Smooth muscle cell of the brain vasculature (primary cell): ENCODE results near the gene SLC15A3.

ENCODE experiments used
- DNase-seq: peaks from one replicate; pipeline ENCODE4 v3.0.0-alpha.2; 2012; ENCODE audit warnings: low read depth, low spot score

Gene SLC15A3

GRCh38 chr11:60951904-60952741, at the start of gene SLC15A3:
Gene SLC15A3 (minus strand): TSS chr11:60952176. CDS start chr11:60951551, 625 bp downstream.
- DNase-seq: no peak

GRCh38 chr11:61000426-61000825, 48.5 kb upstream of the SLC15A3 start:
- DNase-seq: no peak

GRCh38 chr11:60996381-60997138, 44.6 kb upstream of the SLC15A3 start:
- DNase-seq: no peak

GRCh38 chr11:60995798-60996197, 43.8 kb upstream of the SLC15A3 start:
- no peak for DNase-seq

GRCh38 chr11:60994541-60995080, 42.6 kb upstream of the SLC15A3 start:
- no peak for DNase-seq

- no peak for DNase-seq
Measured at GRCh38 chr11:60993615-60994014, 41.6 kb upstream of the SLC15A3 start.

- no peak for DNase-seq
Measured at GRCh38 chr11:60992842-60993409, 41.0 kb upstream of the SLC15A3 start.

- no peak for DNase-seq
Measured at GRCh38 chr11:60991457-60991856, 39.5 kb upstream of the SLC15A3 start.

GRCh38 chr11:60989093-60989650, 37.2 kb upstream of the SLC15A3 start:
- DNase-seq: no peak

- DNase-seq: no peak
Measured at GRCh38 chr11:60988658-60989057, 36.7 kb upstream of the SLC15A3 start.

GRCh38 chr11:60987577-60988277, 35.8 kb upstream of the SLC15A3 start:
- no peak for DNase-seq

- DNase-seq: no peak
Measured at GRCh38 chr11:60985991-60986915, 34.3 kb upstream of the SLC15A3 start.

- no peak for DNase-seq
Measured at GRCh38 chr11:60985501-60985900, 33.5 kb upstream of the SLC15A3 start.

- no peak for DNase-seq
Measured at GRCh38 chr11:60984636-60985035, 32.7 kb upstream of the SLC15A3 start.

- DNase-seq: no peak
Measured at GRCh38 chr11:60984149-60984548, 32.2 kb upstream of the SLC15A3 start.

- DNase-seq: no peak
Measured at GRCh38 chr11:60982184-60982583, 30.2 kb upstream of the SLC15A3 start.

GRCh38 chr11:60981515-60981914, 29.5 kb upstream of the SLC15A3 start:
- no peak for DNase-seq

GRCh38 chr11:60978546-60979380, 26.8 kb upstream of the SLC15A3 start:
- DNase-seq: no peak

- no peak for DNase-seq
Measured at GRCh38 chr11:60977836-60978235, 25.9 kb upstream of the SLC15A3 start.
